ENCODE measurements around the gene GRM7. TPM values are rescaled to one million over a fixed set of nuclear protein-coding genes. Genes with fewer than 3 reads are reported as not detected.

The GRM7 gene
- total and polyA plus RNA-seq, 4 experiments from 2014 or later: not detected

GRCh38 chr3:7637694-7638093, 776.8 kb downstream of the GRM7 start:
- Histone ChIP-seq H3K27ac (ENCODE audit: low read depth, low read length) (no peak overlapping the region), H3K9me3 (ENCODE audit: control insufficient read depth in 1 of 2, low read length in 2 of 2) (no peaks in the 10 kb centered on the region), H3K4me1 (ENCODE audit: insufficient read depth, low read length) (no peaks in the 10 kb centered on the region), H3K36me3 (ENCODE audit: insufficient read depth, low read length) (no peaks in the 10 kb centered on the region), H3K27me3 (ENCODE audit: insufficient read depth, low read length) (no peaks in the 10 kb centered on the region), H3K4me3 (ENCODE audit: low read length in 2 of 2) (no peak overlapping the region)
- ChIA-PET POLR2A (ENCODE audit: partially characterized antibody) (interaction anchor here (0.5 kb wide), 1 partner anchor 1569 kb away, joined by 3 read pairs; no protein-coding TSS in a partner anchor), CTCF (ENCODE audit: partially characterized antibody) (no interaction called here)
- no peak for DNase-seq
- Mint-ChIP-seq H3K4me3 (no peak overlapping the region), H3K27me3 (peaks cover 2% of the 10 kb centered on the region in 2 donors), H3K27ac (no peak overlapping the region), H3K36me3 (no peaks in the 10 kb centered on the region), H3K4me1 (no peaks in the 10 kb centered on the region), H3K9me3 (peaks cover 0 to 4% (median 0%) of the 10 kb centered on the region in 8 donors)
- intact Hi-C loops (cut with micrococcal nuclease): no loop called here

- H3K27me3 ChIP-seq (ENCODE audit: insufficient read depth, low read length): no peaks in the 10 kb centered on the region
- no peaks in the 10 kb centered on the region for H3K4me1 Mint-ChIP-seq
- no peaks in the 10 kb centered on the region for H3K36me3 Mint-ChIP-seq
- no peak for DNase-seq
- no peak overlapping the region for H3K27ac Mint-ChIP-seq
- no peaks in the 10 kb centered on the region for H3K36me3 ChIP-seq (ENCODE audit: insufficient read depth, low read length)
- H3K4me3 Mint-ChIP-seq: no peak overlapping the region
- H3K27ac ChIP-seq (ENCODE audit: low read depth, low read length): no peak overlapping the region
- ChIA-PET CTCF (ENCODE audit: partially characterized antibody) (no interaction called here), POLR2A (ENCODE audit: partially characterized antibody) (interaction anchor here (0.5 kb wide), 1 partner anchor 1570 kb away, joined by 3 read pairs; no protein-coding TSS in a partner anchor)
- H3K9me3 ChIP-seq (ENCODE audit: control insufficient read depth in 1 of 2, low read length in 2 of 2): no peaks in the 10 kb centered on the region
- peaks cover 0 to 4% (median 0%) of the 10 kb centered on the region in 8 donors for H3K9me3 Mint-ChIP-seq
- no peaks in the 10 kb centered on the region for H3K4me1 ChIP-seq (ENCODE audit: insufficient read depth, low read length)
- no peak overlapping the region for H3K4me3 ChIP-seq (ENCODE audit: low read length in 2 of 2)
- H3K27me3 Mint-ChIP-seq: peaks cover 2% of the 10 kb centered on the region in 2 donors
- intact Hi-C loops (cut with micrococcal nuclease): no loop called here
Observed at GRCh38 chr3:7638103-7638502, 777.2 kb downstream of the GRM7 start.

- intact Hi-C loops (cut with micrococcal nuclease): no loop called here
- Histone ChIP-seq H3K4me1 (ENCODE audit: insufficient read depth, low read length) (no peaks in the 10 kb centered on the region), H3K4me3 (ENCODE audit: low read length in 2 of 2) (no peak overlapping the region), H3K27ac (ENCODE audit: low read depth, low read length) (no peak overlapping the region), H3K36me3 (ENCODE audit: insufficient read depth, low read length) (no peaks in the 10 kb centered on the region), H3K27me3 (ENCODE audit: insufficient read depth, low read length) (no peaks in the 10 kb centered on the region), H3K9me3 (ENCODE audit: control insufficient read depth in 1 of 2, low read length in 2 of 2) (no peaks in the 10 kb centered on the region)
- POLR2A ChIA-PET (ENCODE audit: partially characterized antibody): no interaction called here
- CTCF ChIA-PET (ENCODE audit: partially characterized antibody): no interaction called here
- Mint-ChIP-seq H3K27me3 (peaks cover 0 to 2% of the 10 kb centered on the region in 2 donors), H3K4me3 (no peak overlapping the region), H3K27ac (no peak overlapping the region), H3K4me1 (no peaks in the 10 kb centered on the region), H3K9me3 (peaks cover 0 to 4% (median 0%) of the 10 kb centered on the region in 8 donors), H3K36me3 (no peaks in the 10 kb centered on the region)
- no peak for DNase-seq
Observed at GRCh38 chr3:7640787-7641186, 779.9 kb downstream of the GRM7 start.

- Mint-ChIP-seq H3K4me1 (no peaks in the 10 kb centered on the region), H3K27me3 (no peaks in the 10 kb centered on the region), H3K27ac (no peak overlapping the region), H3K4me3 (no peak overlapping the region), H3K9me3 (peaks cover 0 to 6% (median 0%) of the 10 kb centered on the region in 8 donors), H3K36me3 (no peaks in the 10 kb centered on the region)
- Histone ChIP-seq H3K4me3 (ENCODE audit: low read length in 2 of 2) (no peak overlapping the region), H3K9me3 (ENCODE audit: control insufficient read depth in 1 of 2, low read length in 2 of 2) (no peaks in the 10 kb centered on the region), H3K36me3 (ENCODE audit: insufficient read depth, low read length) (no peaks in the 10 kb centered on the region), H3K4me1 (ENCODE audit: insufficient read depth, low read length) (no peaks in the 10 kb centered on the region), H3K27me3 (ENCODE audit: insufficient read depth, low read length) (no peaks in the 10 kb centered on the region), H3K27ac (ENCODE audit: low read depth, low read length) (no peak overlapping the region)
- CTCF ChIA-PET (ENCODE audit: partially characterized antibody): no interaction called here
- POLR2A ChIA-PET (ENCODE audit: partially characterized antibody): no interaction called here
- intact Hi-C loops (cut with micrococcal nuclease): no loop called here
- DNase-seq: no peak
Observed at GRCh38 chr3:7646851-7647250, 785.9 kb downstream of the GRM7 start.

- no peaks in the 10 kb centered on the region for H3K27me3 ChIP-seq (ENCODE audit: insufficient read depth, low read length)
- Mint-ChIP-seq H3K27me3 (peaks cover 0 to 2% of the 10 kb centered on the region in 2 donors), H3K9me3 (peaks cover 0 to 4% (median 0%) of the 10 kb centered on the region in 8 donors), H3K36me3 (no peaks in the 10 kb centered on the region), H3K4me1 (no peaks in the 10 kb centered on the region), H3K27ac (no peak overlapping the region), H3K4me3 (no peak overlapping the region)
- no peak overlapping the region for H3K27ac ChIP-seq (ENCODE audit: low read depth, low read length)
- H3K36me3 ChIP-seq (ENCODE audit: insufficient read depth, low read length): no peaks in the 10 kb centered on the region
- H3K9me3 ChIP-seq (ENCODE audit: control insufficient read depth in 1 of 2, low read length in 2 of 2): no peaks in the 10 kb centered on the region
- no peaks in the 10 kb centered on the region for H3K4me1 ChIP-seq (ENCODE audit: insufficient read depth, low read length)
- ChIA-PET CTCF (ENCODE audit: partially characterized antibody) (no interaction called here), POLR2A (ENCODE audit: partially characterized antibody) (no interaction called here)
- intact Hi-C loops (cut with micrococcal nuclease): no loop called here
- H3K4me3 ChIP-seq (ENCODE audit: low read length in 2 of 2): no peak overlapping the region
- DNase-seq: no peak
Observed at GRCh38 chr3:7650466-7650865, 789.6 kb downstream of the GRM7 start.

- DNase-seq: no peak
Observed at GRCh38 chr3:7651274-7651673, 790.4 kb downstream of the GRM7 start.

GRCh38 chr3:7657214-7658112, 796.5 kb downstream of the GRM7 start:
- Histone ChIP-seq H3K4me1 (ENCODE audit: insufficient read depth, low read length) (no peaks in the 10 kb centered on the region), H3K36me3 (ENCODE audit: insufficient read depth, low read length) (no peaks in the 10 kb centered on the region), H3K4me3 (ENCODE audit: low read length in 2 of 2) (no peak overlapping the region), H3K27me3 (ENCODE audit: insufficient read depth, low read length) (no peaks in the 10 kb centered on the region), H3K27ac (ENCODE audit: low read depth, low read length) (no peak overlapping the region), H3K9me3 (ENCODE audit: control insufficient read depth in 1 of 2, low read length in 2 of 2) (no peaks in the 10 kb centered on the region)
- Mint-ChIP-seq H3K27me3 (peaks cover 0 to 3% of the 10 kb centered on the region in 2 donors), H3K4me1 (no peaks in the 10 kb centered on the region), H3K27ac (no peak overlapping the region), H3K4me3 (no peak overlapping the region), H3K36me3 (no peaks in the 10 kb centered on the region), H3K9me3 (peaks cover 0 to 4% (median 0%) of the 10 kb centered on the region in 8 donors)
- no peak for DNase-seq
- CTCF ChIA-PET (ENCODE audit: partially characterized antibody): no interaction called here
- POLR2A ChIA-PET (ENCODE audit: partially characterized antibody): no interaction called here
- intact Hi-C loops (cut with micrococcal nuclease): no loop called here

More at GRCh38 chr3:7651274-7651673, 790.4 kb downstream of the GRM7 start:
- H3K36me3 ChIP-seq (ENCODE audit: insufficient read depth, low read length): no peaks in the 10 kb centered on the region
- peaks cover 0 to 4% (median 0%) of the 10 kb centered on the region in 8 donors for H3K9me3 Mint-ChIP-seq
- H3K4me3 ChIP-seq (ENCODE audit: low read length in 2 of 2): no peak overlapping the region
- no peaks in the 10 kb centered on the region for H3K27me3 ChIP-seq (ENCODE audit: insufficient read depth, low read length)
- no peaks in the 10 kb centered on the region for H3K36me3 Mint-ChIP-seq
- H3K27ac ChIP-seq (ENCODE audit: low read depth, low read length): no peak overlapping the region
- ChIA-PET CTCF (ENCODE audit: partially characterized antibody) (no interaction called here), POLR2A (ENCODE audit: partially characterized antibody) (no interaction called here)
- intact Hi-C loops (cut with micrococcal nuclease): no loop called here
- H3K4me3 Mint-ChIP-seq: no peak overlapping the region
- H3K27me3 Mint-ChIP-seq: peaks cover 0 to 2% of the 10 kb centered on the region in 2 donors
- no peaks in the 10 kb centered on the region for H3K4me1 ChIP-seq (ENCODE audit: insufficient read depth, low read length)
- H3K27ac Mint-ChIP-seq: no peak overlapping the region
- H3K4me1 Mint-ChIP-seq: no peaks in the 10 kb centered on the region
- H3K9me3 ChIP-seq (ENCODE audit: control insufficient read depth in 1 of 2, low read length in 2 of 2): no peaks in the 10 kb centered on the region

Measured in CD4-positive, alpha-beta memory T cell (primary cell).